Measurements from ENCODE around the gene RIN3. TPM values are rescaled to one million over a fixed set of nuclear protein-coding genes. Genes with fewer than 3 reads are reported as not detected.
A peak's percentile ranks its signal among the peaks of the same experiment; 100 is the strongest.

The RIN3 gene
- total RNA-seq, 4 donors from 2014 or later: 2.1 to 10.4 (median 7.2) TPM

DNA sequence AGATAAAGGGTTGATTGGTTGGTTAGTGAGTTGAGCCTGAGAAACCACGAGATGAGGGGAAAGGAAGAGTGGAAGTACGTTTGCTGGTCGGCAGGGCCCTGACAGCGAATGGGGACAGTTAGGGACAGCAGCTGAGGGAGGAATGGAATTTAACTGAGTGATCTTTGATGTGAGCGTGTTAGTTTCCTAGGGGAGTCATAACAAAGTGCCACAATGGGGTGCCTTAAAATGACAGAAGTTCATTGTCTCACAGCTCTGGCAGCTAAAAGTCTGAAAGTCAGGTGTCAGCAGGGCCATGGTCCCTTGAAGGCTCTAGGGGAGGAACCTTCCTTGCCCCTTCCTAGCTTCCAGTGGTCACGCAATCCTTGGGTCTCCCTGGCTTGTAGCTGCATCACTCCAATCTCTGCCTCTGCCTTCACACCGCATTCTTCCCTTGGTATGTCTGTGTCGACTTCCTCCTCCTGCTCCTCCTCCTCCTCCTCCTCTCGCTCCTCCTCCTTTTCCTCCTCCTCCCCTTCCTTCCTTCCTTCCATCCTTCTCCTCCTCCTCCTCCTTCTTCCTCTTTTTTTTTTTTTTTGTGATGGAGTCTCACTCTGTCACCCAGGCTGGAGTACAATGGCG lies 26.0 kb upstream of the RIN3 start:
- DNase-seq (ENCODE audit: low spot score in 2 of 2): no peak
- no peaks in the 10 kb centered on the region for H3K9me3 ChIP-seq
- no peak overlapping the region for H3K27ac ChIP-seq
- H3K27me3 ChIP-seq: no peaks in the 10 kb centered on the region
- H3K4me1 ChIP-seq: peaks cover 3% of the 10 kb centered on the region
- no peaks in the 10 kb centered on the region for H3K36me3 ChIP-seq
- 70% methylated on average over 10 of the region's 10 CpGs for WGBS
- TF ChIP-seq, protein P1, sequence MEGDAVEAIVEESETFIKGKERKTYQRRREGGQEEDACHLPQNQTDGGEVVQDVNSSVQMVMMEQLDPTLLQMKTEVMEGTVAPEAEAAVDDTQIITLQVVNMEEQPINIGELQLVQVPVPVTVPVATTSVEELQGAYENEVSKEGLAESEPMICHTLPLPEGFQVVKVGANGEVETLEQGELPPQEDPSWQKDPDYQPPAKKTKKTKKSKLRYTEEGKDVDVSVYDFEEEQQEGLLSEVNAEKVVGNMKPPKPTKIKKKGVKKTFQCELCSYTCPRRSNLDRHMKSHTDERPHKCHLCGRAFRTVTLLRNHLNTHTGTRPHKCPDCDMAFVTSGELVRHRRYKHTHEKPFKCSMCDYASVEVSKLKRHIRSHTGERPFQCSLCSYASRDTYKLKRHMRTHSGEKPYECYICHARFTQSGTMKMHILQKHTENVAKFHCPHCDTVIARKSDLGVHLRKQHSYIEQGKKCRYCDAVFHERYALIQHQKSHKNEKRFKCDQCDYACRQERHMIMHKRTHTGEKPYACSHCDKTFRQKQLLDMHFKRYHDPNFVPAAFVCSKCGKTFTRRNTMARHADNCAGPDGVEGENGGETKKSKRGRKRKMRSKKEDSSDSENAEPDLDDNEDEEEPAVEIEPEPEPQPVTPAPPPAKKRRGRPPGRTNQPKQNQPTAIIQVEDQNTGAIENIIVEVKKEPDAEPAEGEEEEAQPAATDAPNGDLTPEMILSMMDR (IDR thresholded peaks at IDR 0.05): no peak
- no peak for TF ChIP-seq POLR2A (IDR thresholded peaks at IDR 0.05)
- TF ChIP-seq EP300 (IDR thresholded peaks at IDR 0.05): no peak
- TF ChIP-seq POLR2AphosphoS5 (IDR thresholded peaks at IDR 0.05): no peak
- no peak overlapping the region for H3K4me3 ChIP-seq

DNA sequence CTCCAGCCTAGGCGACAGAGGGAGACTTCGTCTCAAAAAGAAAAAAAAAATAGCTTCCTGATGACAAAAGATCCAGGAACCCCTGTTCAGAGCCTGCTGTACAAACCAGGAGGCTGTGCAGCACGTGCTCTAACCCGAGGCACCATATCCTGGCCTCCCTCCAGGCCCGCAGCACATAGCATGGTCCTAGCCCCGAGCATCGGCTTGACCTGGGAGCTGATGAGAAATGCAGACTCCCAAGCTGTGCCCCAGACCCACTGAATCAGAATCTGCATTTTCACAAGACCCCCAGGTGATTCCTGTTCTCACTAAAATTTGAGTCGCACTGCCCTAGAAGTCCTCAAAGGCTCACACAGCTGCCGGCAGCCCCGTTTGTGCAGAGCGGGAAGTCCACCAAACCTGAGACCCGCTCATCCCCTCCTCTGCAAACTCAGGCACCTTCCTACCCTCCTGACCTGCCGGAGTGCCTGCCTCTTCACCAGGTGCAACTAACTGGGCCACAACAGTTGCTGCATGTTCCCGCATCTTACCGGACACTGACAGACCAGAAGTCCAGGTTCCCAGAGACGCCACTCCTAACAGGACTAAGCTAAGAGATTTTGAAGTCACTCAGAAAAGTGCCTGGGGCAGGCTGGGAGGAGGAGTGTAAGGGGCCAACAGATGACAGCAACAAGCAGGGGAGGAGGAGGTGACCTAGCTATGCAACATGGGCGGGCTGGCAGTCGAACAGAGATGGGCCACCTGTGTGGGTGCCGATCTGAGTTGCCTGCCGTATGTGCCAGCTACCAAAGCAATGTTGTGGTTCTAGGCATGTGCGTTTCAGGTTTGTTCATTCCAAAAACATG lies 24.0 kb upstream of the RIN3 start:
- no peaks in the 10 kb centered on the region for H3K36me3 ChIP-seq
- H3K4me1 ChIP-seq: peaks cover 3% of the 10 kb centered on the region
- TF ChIP-seq, protein P1 (IDR thresholded peaks at IDR 0.05): no peak
- TF ChIP-seq POLR2A (IDR thresholded peaks at IDR 0.05) (no peak), POLR2AphosphoS5 (IDR thresholded peaks at IDR 0.05) (no peak), EP300 (IDR thresholded peaks at IDR 0.05) (no peak)
- no peak overlapping the region for H3K4me3 ChIP-seq
- DNase-seq (ENCODE audit: low spot score in 2 of 2): no peak
- no peaks in the 10 kb centered on the region for H3K27me3 ChIP-seq
- 63% methylated on average over 21 of the region's 21 CpGs for WGBS
- H3K9me3 ChIP-seq: no peaks in the 10 kb centered on the region
- H3K27ac ChIP-seq: no peak overlapping the region

DNA sequence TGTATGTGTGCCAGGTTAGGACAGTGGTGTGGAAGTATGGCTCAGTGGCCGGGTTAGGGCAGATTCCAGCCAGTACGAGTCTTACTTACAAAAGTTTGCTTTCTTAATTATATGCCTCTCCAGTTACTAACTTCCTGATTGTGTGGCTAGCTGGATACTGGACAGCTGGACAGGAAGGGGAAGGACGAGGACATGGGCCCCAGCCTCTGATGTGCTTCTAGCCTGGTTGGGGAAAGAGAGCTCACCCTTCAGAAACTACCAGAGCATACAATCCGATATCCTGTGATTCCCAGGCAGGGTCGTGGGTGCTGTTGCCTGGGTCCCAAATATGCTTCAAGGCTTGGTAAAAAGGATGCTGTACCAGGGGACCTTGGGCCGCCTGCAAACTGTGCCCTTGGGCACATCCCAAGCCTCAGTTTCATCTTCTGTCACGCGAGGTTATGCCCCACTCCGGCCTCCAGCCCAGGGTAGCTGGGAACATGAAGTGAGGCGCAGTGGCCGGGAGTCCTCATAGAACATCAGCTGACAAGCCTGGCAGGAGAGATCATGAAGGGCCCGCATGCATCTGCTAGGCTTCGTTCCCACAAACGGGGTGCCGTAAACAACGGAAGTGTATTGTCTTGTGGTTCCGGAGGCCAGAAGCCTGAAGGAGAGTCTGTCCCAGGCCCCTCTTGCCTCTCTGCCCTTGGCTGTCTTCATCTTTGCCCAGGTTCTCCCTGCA lies 23.2 kb upstream of the RIN3 start:
- no peak for TF ChIP-seq POLR2AphosphoS5 (IDR thresholded peaks at IDR 0.05)
- TF ChIP-seq, protein P1 (IDR thresholded peaks at IDR 0.05): no peak
- no peak for TF ChIP-seq POLR2A (IDR thresholded peaks at IDR 0.05)
- no peak for TF ChIP-seq EP300 (IDR thresholded peaks at IDR 0.05)
- Histone ChIP-seq H3K4me1 (peaks cover 3% of the 10 kb centered on the region), H3K4me3 (no peak overlapping the region), H3K9me3 (no peaks in the 10 kb centered on the region), H3K36me3 (no peaks in the 10 kb centered on the region), H3K27me3 (no peaks in the 10 kb centered on the region), H3K27ac (no peak overlapping the region)
- 80% methylated on average over 14 of the region's 17 CpGs for WGBS
- no peak for DNase-seq (ENCODE audit: low spot score in 2 of 2)

- Histone ChIP-seq H3K27me3 (no peaks in the 10 kb centered on the region), H3K36me3 (no peaks in the 10 kb centered on the region), H3K4me1 (peaks cover 3% of the 10 kb centered on the region), H3K27ac (peak overlapping the region; percentile 4), H3K9me3 (no peaks in the 10 kb centered on the region), H3K4me3 (no peak overlapping the region)
- DNase-seq (ENCODE audit: low spot score in 2 of 2): no peak
- TF ChIP-seq POLR2A (IDR thresholded peaks at IDR 0.05): no peak
- TF ChIP-seq, protein P1 (IDR thresholded peaks at IDR 0.05): no peak
- TF ChIP-seq EP300 (IDR thresholded peaks at IDR 0.05): no peak
- TF ChIP-seq POLR2AphosphoS5 (IDR thresholded peaks at IDR 0.05): no peak
- 80% methylated on average over 8 of the region's 8 CpGs for WGBS
Measured at GRCh38 chr14:92491782-92492181, 21.8 kb upstream of the RIN3 start.

DNA sequence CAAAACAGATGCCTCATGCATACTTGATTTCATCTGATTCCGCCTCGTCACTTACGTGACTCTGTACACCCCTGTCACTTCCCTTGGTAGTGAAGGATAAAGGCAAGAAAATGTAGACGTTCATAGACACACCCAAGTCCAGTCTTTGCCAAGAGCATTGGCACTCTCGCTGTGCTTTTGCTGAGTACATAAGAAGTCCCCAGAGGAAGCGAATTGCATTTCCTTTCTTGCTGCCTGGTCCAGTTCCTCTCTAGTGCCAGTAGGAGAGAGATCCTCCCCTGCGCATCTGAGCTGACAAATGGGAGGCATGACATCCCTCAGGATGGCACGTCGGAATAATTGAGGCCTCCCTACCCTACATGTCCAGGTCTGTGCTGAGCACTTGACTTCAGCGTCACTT lies 21.3 kb upstream of the RIN3 start:
- no peaks in the 10 kb centered on the region for H3K9me3 ChIP-seq
- no peaks in the 10 kb centered on the region for H3K27me3 ChIP-seq
- DNase-seq (ENCODE audit: low spot score in 2 of 2): no peak
- H3K4me1 ChIP-seq: peaks cover 3% of the 10 kb centered on the region
- 52% methylated on average over 10 of the region's 10 CpGs for WGBS
- H3K4me3 ChIP-seq: no peak overlapping the region
- TF ChIP-seq POLR2AphosphoS5 (IDR thresholded peaks at IDR 0.05) (no peak), EP300 (IDR thresholded peaks at IDR 0.05) (no peak), POLR2A (IDR thresholded peaks at IDR 0.05) (no peak)
- TF ChIP-seq, protein P1 (IDR thresholded peaks at IDR 0.05): no peak
- no peaks in the 10 kb centered on the region for H3K36me3 ChIP-seq
- peak overlapping the region; percentile 4 for H3K27ac ChIP-seq

All from suprapubic skin (tissue), 4 donors.